ENCODE results near the gene PXK.

Gene PXK

DNA sequence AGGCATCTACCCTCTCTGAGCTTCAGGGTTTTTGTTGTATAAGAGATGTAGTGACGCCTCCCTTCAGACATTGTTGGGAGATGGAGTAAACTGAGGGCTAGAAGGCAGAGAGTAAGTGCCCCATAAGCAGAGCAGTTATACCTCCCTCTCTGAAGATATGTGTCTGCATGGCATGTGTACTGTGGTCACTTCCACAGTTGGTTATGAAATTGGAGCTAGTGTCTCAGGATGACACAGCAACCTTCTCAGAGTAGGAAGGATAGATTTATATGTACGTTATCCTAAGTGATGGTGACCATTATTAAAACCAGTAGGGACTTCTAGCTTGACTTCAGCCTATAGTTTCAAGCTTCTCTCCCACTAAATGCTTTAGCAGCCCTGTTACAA, 17.9 kb downstream of the PXK start:
- DNase-seq, result no peak

DNA sequence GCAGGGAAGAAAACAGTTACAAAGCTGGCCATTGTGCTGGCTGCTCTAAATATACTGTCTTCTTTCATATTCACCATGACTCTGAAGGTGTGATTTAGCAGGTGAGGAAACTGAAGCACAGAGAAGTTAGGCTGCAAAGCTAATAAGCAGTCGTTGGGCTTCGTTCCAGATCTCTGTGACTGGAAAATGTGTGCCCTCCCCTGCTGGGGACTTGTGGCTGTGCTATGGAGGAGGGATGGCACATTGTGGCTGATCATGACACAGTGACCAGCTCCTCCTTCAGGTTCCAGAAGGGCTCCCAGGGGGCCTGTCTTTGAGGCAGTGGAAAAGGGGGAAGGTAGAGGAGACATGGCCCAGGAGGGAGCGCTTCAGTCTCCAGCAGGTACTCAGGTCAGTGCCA, 19.2 kb downstream of the PXK start:
- no peak for DNase-seq

GRCh38 chr3:58352626-58353025, 19.9 kb downstream of the PXK start:
- DNase-seq, result no peak

DNA sequence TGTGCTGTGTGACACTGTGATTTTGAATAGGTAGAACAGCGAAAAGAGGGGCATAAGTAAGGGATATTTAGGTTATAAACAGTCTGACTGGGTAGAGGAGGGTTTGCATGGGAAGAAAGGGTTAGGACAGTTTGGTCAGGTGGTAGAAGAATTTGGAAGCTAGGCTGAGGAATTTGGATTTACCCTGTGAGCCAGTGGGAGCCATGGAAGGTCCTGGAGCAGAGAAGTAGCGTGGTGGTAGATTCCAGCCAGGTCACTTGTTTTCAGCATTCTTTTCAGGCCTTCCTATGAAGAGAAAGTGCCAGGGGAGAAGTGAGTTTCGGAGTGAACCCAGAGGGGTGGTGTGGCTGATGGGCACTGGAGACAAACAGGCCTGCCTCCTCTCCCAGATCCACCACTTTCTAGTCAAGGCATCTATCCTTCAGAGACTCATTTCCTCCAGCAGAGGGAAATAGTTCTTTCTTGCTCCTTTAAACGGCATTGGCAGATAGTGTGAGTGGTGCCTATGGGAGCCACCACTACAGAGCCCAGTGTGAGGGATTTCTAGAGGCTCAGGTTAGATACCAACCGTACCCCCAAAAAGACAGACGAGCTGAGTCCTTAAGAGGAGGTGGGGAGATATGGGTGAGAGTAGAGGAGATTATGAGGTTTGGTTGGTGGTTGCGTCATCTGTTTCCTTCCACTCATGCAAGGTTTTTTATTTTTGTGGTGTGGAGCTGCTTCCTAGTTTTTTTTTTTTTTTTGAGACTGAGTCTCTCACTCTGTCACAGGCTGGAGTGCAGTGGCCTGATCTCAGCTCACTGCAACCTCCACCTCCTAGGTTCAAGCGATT, 21.2 kb downstream of the PXK start:
- no peak for DNase-seq

GRCh38 chr3:58355179-58355578, 22.5 kb downstream of the PXK start:
- DNase-seq, result no peak

GRCh38 chr3:58356054-58356453, 23.4 kb downstream of the PXK start:
- DNase-seq, result no peak

DNA sequence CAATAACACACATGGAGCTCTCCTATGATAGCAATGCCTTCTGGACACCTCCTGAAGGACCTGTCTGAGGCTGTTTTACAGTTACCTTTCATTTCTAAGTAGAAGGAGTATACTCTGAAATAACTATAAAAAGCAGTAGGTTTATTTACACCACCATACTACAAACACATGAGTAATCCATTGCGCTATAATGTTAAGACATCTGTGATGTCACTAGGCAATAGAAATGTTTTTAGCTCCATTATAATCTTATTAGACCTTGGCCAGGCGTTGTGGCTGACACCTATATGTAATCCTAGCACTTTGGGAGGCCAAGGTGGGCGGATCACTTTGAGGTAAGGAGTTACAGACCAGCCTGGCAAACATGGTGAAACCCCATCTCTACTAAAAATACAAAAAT, 24.7 kb downstream of the PXK start:
- no peak for DNase-seq

DNA sequence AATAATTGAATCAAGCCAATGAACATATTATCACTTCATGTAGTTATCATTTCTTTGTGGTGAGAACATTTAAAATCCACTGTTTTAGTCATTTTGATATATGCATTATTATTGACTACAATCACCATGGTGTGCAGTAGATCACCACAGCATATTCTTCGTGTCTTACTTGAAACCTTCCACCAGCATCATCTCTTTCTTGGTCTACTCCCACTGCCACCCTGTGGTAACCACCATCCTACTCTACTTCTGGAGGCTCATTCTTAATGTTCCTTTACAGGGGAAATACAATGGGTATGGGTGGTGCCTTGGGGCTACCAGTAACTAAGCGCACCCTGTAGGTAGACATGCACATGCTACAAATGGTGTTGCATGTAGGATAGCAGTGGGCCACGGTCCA, 25.4 kb downstream of the PXK start:
- DNase-seq, result no peak

DNA sequence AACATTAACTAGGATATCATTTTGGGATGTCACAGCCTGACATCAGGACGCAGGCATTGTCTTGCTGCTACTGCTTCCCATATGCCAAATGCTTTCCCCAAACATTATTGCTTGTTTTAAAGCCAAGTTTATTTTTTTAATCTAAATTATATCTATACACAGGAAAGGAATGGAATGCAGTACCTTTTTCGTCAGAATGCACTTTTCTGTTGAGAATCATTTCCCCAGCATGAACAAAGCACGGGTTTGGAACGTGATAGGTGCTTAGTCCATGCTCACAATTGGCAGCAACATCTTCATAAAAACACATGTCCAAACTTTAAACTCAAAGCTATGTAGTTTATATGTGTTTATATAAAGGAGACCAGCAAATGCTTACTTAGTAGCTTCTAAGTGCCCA, 26.1 kb downstream of the PXK start:
- DNase-seq, result no peak

GRCh38 chr3:58359621-58360020, 26.9 kb downstream of the PXK start:
- no peak for DNase-seq

DNA sequence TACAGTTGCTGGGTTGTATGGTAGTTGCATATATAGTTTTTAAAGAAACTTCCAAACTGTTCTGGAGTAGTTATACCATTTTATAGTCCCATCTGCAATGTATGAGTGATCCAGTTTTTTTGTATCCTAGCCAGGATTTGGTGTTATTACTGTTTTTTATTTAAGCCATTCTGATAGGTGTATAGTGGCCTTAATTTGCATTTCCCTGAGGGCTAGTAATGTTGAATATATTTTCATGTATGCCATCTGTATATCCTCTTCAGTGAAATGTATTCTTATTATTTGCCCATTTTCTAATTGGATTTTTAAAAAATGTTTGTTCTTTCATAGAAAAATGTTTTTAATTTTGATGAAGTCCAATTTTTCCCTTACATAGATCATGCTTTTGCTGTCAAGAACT, 29.2 kb downstream of the PXK start:
- DNase-seq, result no peak

GRCh38 chr3:58366699-58367098, 34.0 kb downstream of the PXK start:
- no peak for DNase-seq

DNA sequence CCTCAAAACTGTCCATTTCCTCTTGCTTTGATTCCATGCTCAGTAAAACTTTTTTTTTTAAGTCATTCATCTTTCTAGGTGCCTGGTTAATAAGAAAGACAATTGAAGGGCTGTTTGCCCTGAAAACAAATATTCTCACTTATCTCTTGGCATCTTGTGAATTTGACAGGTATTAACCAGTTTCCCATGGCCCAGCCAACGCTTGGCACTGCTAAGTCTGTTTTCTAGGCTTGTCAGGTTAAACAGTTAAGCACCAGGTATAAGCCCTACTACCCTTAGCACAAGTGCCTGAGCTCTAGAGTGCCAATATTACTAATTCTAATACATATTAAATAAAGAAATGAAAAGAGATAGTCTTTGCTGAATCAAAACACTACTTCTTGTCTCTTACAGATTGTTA, 36.3 kb downstream of the PXK start:
- no peak for DNase-seq

GRCh38 chr3:58369876-58370275, 37.2 kb downstream of the PXK start:
- DNase-seq, result no peak

GRCh38 chr3:58370407-58370806, 37.7 kb downstream of the PXK start:
- DNase-seq, result no peak

GRCh38 chr3:58371754-58372153, 39.1 kb downstream of the PXK start:
- no peak for DNase-seq

- DNase-seq, result no peak
Observed at GRCh38 chr3:58375254-58375653, 42.6 kb downstream of the PXK start.

GRCh38 chr3:58377168-58377567, 44.5 kb downstream of the PXK start:
- DNase-seq, result no peak

DNA sequence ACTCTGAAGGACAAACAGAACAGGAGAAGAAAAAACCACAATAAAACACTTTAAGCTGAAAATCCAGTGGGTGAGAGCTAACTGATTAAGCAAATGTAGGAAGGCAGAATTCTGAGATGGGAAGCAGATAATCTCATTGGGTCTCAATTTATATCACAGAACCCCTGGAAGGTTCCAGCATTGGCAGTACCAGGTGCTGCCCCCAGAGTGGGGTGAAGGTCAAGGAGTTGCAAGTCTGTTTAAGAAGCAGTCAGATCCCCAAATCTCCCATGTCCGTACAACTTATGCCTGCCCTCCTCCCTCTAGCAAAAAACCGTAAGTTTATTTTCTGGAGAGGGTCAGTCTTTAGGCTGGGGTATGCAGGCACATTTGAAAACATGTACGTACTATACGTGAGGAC, 45.1 kb downstream of the PXK start:
- no peak for DNase-seq

DNA sequence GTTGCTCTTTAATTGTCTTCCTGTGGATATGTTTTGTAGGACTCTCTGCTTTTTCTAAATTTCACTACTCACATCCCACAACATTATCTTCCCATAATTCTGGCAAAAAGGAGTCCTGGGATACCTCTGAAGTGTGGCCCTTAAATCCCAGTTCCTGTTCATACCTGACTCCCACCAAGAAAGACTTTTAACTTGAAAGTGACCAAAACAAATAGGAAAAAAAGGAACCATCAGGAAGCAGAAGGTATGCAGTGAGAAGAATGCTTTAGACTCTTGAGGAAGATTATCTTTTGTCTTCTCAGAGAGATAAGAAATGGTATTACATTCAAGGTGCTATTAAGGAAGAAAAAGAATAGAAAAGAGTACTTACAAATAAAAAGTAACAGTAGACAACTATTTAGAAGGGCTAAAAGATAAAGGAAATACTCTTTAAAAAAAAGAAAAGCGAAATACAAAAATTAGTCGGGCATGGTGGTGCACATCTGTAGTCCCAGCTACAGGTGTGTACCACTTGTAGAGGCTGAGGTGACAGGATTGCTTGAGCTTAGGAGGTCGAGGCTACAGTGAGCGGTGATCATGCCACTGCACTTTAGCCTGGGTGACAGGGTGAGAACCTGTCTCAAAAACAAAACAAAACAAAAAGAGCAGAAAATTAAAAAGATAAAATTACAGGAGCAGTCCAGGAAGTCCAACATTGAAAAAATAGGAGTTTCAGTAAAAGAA, 46.8 kb downstream of the PXK start:
- no peak for DNase-seq

- DNase-seq, result no peak
Observed at GRCh38 chr3:58383476-58383875, 50.8 kb downstream of the PXK start.

DNA sequence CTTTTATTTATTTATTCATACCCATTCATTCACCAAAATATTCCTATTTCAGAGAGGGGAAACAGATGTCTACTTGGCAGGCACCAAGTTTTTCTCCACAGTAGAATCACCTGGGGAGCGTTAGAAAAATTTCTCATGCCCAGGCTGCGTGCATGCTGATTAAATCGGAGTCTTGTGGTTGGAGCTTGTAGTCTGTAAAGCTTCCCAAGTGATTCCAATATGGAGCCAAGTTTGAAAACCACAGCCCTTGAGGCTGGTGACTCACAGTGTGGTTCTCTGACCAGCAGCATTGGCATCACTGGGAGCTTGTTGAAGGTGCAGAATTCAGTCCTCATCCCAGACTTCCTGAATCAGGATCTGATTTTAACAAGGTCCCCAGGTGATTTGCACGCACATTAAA, 51.2 kb downstream of the PXK start:
- DNase-seq, result no peak

- no peak for DNase-seq
Observed at GRCh38 chr3:58384381-58385090, 51.8 kb downstream of the PXK start.
